Endothelial cell (in vitro differentiated cells): ENCODE measurements around the gene COL26A1. TPM values are rescaled to one million over a fixed set of nuclear protein-coding genes. Genes with fewer than 3 reads are reported as not detected.

ENCODE experiments used
- DNase-seq: peaks from one replicate; pipeline ENCODE4 v3.0.0; 2021; ENCODE audit warnings: low spot score
- H3K27ac Mint-ChIP-seq: one replicate; pipeline ENCODE4 v1.8.0; 2021; ENCODE audit warnings: mixed read lengths, inconsistent platforms; ENCODE audit not compliant: unreplicated experiment
- H3K27me3 Mint-ChIP-seq: one replicate; pipeline ENCODE4 v1.8.0; 2021; ENCODE audit warnings: mild to moderate bottlenecking, moderate library complexity, mixed read lengths, inconsistent platforms; ENCODE audit not compliant: unreplicated experiment
- H3K36me3 Mint-ChIP-seq: one replicate; pipeline ENCODE4 v1.8.0; 2021; ENCODE audit warnings: mild to moderate bottlenecking, low read depth, mixed read lengths, inconsistent platforms; ENCODE audit not compliant: unreplicated experiment
- H3K4me1 Mint-ChIP-seq: one replicate; pipeline ENCODE4 v1.8.0; 2021; ENCODE audit warnings: mild to moderate bottlenecking, mixed read lengths, inconsistent platforms; ENCODE audit not compliant: unreplicated experiment
- H3K4me3 Mint-ChIP-seq: one replicate; pipeline ENCODE4 v1.8.0; 2021; ENCODE audit warnings: mild to moderate bottlenecking, mixed read lengths, inconsistent platforms; ENCODE audit not compliant: unreplicated experiment
- H3K9me3 Mint-ChIP-seq: one replicate; pipeline ENCODE4 v1.8.0; 2021; ENCODE audit warnings: mixed read lengths, inconsistent platforms; ENCODE audit not compliant: unreplicated experiment
- CTCF ChIP-seq: fragments of 200-600 bp; sonication (generic); IDR thresholded peaks from one replicate; pipeline ENCODE4 v1.5.0; 2021; ENCODE audit warnings: antibody characterized with exemption; ENCODE audit not compliant: unreplicated experiment
- total RNA-seq: library from RNA; stranded (reverse); fragmentation: NEBNext Ultra II Directional; extraction: Animal tissue kit (Norgen Biotek cat#: 25700); gene quantifications from one replicate; pipeline ENCODE4 v1.2.1, GENCODE V29; 2021; ENCODE audit not compliant: unreplicated experiment

COL26A1 gene
- total RNA-seq, 1 donor from 2014 or later: 6.1 TPM

DNA sequence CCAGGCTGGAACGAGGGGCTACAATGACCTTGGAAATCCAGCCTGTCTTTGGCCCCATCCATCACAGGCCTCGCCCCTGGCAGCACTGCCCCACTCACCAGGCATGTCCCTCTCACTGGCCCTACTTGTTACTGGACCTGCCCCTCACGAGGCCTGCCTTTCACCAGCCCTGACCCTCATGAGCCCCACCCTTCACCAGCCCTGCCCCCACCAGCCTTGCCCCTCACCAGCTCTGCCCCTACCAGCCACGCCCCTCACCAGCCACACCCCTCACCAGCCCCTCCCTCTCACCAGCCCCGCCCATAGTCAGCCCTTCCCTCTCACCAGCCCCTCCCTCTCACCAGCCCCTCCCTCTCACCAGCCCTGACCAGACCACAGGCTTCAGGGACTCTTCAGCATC, 57.8 kb downstream of the COL26A1 start:
- no peaks in the 10 kb centered on the region for H3K4me1 Mint-ChIP-seq
- H3K9me3 Mint-ChIP-seq: no peaks in the 10 kb centered on the region
- TF ChIP-seq CTCF: no peak
- H3K4me3 Mint-ChIP-seq: no peak overlapping the region
- H3K27ac Mint-ChIP-seq: no peak overlapping the region
- no peak for DNase-seq
- no peaks in the 10 kb centered on the region for H3K27me3 Mint-ChIP-seq
- H3K36me3 Mint-ChIP-seq: no peaks in the 10 kb centered on the region

GRCh38 chr7:101422356-101423195, 59.9 kb downstream of the COL26A1 start:
- TF ChIP-seq CTCF: no peak
- H3K4me3 Mint-ChIP-seq: no peak overlapping the region
- no peak for DNase-seq
- H3K36me3 Mint-ChIP-seq: no peaks in the 10 kb centered on the region
- H3K27me3 Mint-ChIP-seq: no peaks in the 10 kb centered on the region
- H3K9me3 Mint-ChIP-seq: no peaks in the 10 kb centered on the region
- no peaks in the 10 kb centered on the region for H3K4me1 Mint-ChIP-seq
- H3K27ac Mint-ChIP-seq: no peak overlapping the region

DNA sequence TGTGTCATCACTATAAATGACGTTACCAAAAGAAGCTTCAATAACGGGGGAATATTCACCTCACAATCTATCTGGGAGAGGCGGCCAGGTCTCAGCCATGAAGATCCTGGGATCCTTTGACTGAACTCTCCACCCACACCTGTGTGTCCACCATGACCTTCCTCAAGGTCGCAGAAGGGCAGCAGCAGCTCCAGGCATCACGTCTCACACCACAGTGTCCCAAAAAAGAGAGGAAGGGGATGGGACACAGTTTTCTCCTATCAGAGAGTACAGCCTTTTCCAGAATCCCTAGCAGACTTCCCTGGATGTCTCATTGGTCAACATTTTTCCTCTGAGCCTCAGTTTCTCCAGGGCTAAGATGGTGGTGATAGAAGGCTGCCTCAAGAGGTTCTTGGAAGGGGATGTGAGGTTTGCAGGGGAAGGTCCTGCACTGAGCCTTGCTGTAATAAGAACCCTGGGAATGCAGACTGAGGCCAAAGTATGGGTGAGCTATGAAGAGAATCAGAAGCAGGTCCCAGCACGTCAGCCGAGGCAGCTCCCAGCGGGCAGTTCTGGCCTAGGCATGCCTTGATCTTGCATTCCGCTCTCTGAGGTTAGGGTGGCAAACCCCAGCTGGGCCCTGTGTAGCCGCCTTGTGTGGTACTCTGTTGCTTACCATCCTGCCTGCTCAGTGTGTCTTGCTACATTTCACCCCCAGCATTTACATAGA, 63.8 kb downstream of the COL26A1 start:
- DNase-seq: no peak
- TF ChIP-seq CTCF: no peak
- no peaks in the 10 kb centered on the region for H3K9me3 Mint-ChIP-seq
- H3K27me3 Mint-ChIP-seq: no peaks in the 10 kb centered on the region
- H3K4me3 Mint-ChIP-seq: no peak overlapping the region
- H3K4me1 Mint-ChIP-seq: no peaks in the 10 kb centered on the region
- H3K36me3 Mint-ChIP-seq: no peaks in the 10 kb centered on the region
- no peak overlapping the region for H3K27ac Mint-ChIP-seq

GRCh38 chr7:101428093-101428866, 65.6 kb downstream of the COL26A1 start:
- TF ChIP-seq CTCF: no peak
- no peak overlapping the region for H3K27ac Mint-ChIP-seq
- DNase-seq: no peak
- H3K4me3 Mint-ChIP-seq: no peak overlapping the region
- no peaks in the 10 kb centered on the region for H3K36me3 Mint-ChIP-seq
- no peaks in the 10 kb centered on the region for H3K9me3 Mint-ChIP-seq
- no peaks in the 10 kb centered on the region for H3K4me1 Mint-ChIP-seq
- peaks cover 2% of the 10 kb centered on the region for H3K27me3 Mint-ChIP-seq
